GM21526 (cell line): ENCODE results near the gene SNED1.
"Not testable (repeated sequence)": the region's sequence is repeated elsewhere in the genome, so short reads cannot be mapped to it uniquely, and the experiment has no call there.

Experiments
- ATAC-seq: cut with Tn5 transposase; IDR thresholded peaks from one replicate; pipeline ENCODE4 v1.9.1; 2021; ENCODE audit warnings: moderate library complexity; ENCODE audit not compliant: unreplicated experiment, low FRiP score

Gene SNED1

GRCh38 chr2:241099246-241099645, 100.8 kb downstream of the SNED1 start:
- ATAC-seq = no peak

DNA sequence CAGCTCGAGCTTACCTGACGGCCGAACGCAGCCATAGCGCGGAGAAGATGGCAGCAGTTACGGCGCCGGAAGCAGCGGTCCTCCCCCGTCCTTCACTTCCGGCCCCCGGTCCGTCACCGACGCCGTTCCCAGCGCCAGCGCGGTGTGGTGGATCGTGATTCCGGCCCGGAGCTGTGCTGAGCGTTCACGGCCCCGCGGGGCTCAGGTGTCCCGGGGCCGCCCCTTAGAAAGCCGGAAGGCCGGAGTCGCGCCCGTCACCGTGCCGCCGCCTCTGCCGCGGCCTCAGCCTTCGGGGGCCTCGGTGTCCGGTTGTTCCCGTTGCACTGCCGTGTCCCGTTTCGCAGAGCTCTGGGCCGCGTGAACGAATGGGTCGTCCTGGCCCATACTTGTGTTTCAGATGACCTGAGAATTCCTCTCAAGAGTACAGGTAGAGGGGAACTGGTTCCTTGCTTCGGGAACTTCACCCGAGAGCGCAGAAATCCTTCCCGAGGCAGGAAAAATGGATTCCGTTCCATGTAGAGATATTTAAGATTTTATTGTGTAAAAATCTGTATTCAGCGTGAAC, 103.9 kb downstream of the SNED1 start, which contains the start of gene MTERF4:
MTERF4 (minus strand) TSS at position 49 of the 565 bp plus-strand sequence; CDS start at position 35, 14 bp downstream.
- peak; percentile 82 for ATAC-seq

- no peak for ATAC-seq
Measured at GRCh38 chr2:241103176-241103595, 104.8 kb downstream of the SNED1 start.

- ATAC-seq = not testable (repeated sequence)
Measured at GRCh38 chr2:241104611-241105010, 106.2 kb downstream of the SNED1 start.

- ATAC-seq = no peak
Measured at GRCh38 chr2:241105641-241106040, 107.2 kb downstream of the SNED1 start.

GRCh38 chr2:241107031-241107783, 108.8 kb downstream of the SNED1 start:
- ATAC-seq = no peak

DNA sequence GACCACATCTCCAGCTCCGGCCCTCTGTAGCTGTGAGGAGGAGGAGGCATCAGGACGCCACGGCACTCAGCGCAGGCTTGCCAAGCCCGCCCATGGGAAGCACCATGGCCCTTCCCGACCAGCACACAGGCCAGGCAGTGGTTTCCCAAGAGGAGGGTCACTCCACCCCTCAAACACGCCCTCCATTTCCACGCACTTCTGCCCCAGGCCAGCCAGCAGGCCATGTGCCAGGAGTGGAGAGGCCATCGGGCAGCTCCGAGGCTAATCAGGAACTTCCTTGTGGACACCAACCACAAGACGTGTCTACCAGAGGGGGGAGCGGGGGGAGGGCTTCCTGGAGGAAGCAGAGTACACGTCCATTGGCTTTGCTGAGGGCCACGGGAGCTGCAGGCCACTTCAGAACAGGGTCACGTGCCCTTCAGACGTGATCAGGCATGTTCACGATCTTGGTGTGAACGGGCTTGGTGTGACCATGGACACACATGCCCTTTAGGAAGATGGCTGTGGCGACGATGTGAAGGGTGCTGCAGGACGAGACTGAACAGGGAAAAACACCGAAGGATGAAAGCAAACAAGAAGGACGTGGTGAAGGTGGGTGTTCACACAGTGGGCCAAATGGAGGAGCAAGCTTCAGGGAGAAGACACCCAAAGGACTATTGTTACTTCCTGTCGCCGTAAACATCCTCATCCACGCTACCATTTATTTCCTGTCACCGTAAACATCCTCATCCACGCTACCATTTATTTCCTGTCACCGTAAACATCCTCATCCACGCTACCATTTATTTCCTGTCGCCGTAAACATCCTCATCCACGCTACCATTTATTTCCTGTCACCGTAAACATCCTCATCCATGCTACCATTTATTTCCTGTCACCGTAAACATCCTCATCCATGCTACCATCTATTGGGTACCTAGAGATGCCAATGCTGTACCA, 110.1 kb downstream of the SNED1 start:
- ATAC-seq = no peak

GRCh38 chr2:241109210-241110088, 111.0 kb downstream of the SNED1 start:
- ATAC-seq = no peak

DNA sequence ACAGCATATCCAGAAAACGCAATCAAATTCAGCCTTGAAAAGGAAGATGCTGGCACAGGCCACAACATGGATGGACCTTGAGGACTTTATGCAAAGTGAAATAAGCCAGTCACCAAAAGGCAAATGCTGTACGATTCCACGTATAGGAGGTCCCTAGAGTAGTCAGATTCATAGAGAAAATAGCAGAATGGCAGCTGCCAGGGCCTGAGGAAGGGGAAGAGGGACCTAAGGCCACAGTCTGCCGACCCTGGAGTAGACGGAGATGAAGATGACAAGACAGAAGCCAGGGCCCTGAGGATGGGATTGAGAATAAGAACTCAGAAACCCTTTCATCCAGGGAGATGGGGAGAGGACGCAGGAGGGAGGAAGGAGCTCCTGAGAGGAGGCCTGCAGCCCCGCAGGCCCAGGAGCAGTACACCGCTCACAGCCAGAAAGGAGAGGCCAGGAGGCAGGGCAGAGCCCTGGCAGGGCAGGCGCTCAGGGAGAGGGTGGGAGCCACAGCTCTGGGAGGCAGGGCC, 111.7 kb downstream of the SNED1 start:
- ATAC-seq = no peak

DNA sequence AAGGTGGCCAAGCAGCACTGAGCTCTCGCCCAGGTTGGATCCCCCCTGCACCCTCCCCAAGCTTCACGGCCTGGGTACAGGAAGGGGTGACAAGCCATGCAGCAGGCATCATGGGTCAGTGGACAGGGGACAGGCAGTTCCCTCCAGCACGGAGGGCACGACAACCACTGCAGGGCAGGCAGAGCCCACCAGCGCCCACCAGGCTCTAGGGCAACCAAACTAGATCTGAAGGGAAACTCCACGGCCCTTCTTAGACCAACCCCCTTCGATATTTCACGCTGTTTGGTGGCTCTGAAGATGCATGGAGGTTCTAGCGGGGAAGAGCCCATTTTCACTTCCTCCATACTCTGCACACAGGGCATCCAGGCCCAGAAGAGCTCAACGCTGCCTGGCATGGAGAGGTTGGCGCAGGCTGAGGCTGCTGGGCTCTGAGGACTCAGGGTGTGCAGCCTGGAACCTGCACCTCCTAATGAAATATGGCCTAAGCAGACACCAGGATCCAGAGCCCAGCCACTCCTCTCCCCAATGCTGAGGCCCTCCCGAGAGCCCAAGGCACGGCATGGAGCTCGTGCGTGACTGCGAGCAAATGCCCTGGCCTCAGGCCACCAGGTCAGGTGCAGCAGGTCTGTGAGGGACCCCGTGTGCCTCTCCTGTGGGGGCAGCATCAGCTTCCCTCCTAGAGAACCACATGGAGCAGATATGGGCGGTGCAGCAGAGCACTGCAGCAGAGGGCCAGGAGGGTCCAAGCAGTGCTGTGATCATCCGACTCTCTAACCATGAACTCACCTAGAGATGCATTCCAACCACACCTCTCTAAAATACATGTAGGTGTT, 112.4 kb downstream of the SNED1 start:
- ATAC-seq = no peak

DNA sequence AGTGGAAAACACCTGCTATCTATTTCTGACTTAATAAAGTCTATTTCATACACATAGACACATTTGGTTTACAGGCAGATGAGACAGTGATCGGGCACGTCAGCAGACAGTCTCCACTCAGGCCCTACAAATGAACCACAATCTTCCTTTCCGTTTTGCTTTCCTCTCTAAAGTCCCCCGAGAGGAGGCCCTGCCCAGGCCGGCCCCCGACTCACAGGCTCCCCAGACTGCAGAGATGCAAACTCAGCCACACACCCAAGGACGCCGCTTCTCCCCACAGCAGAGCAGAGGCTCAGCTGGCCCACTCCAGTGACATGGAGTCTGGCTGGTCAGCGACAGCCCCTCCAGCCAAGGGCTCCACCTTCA, 113.0 kb downstream of the SNED1 start:
- ATAC-seq = no peak

DNA sequence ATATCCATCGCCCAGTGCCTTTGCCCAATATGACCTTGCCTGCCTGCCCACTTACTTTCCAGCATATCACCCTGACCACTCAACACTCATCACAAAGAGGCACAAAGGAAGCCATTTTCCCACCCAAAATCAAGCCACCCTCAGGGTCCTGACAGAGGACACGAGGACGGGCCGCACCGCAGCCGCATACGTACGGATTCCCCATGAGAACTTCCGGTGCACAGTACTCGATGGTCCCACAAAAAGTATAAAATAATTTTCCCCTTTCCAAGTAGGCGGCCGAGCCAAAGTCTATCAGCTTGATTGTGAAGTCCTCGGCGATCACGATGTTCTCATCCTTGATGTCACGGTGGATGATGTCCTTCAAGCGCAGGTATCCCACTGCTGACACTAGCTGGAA, 113.6 kb downstream of the SNED1 start:
- ATAC-seq = no peak

DNA sequence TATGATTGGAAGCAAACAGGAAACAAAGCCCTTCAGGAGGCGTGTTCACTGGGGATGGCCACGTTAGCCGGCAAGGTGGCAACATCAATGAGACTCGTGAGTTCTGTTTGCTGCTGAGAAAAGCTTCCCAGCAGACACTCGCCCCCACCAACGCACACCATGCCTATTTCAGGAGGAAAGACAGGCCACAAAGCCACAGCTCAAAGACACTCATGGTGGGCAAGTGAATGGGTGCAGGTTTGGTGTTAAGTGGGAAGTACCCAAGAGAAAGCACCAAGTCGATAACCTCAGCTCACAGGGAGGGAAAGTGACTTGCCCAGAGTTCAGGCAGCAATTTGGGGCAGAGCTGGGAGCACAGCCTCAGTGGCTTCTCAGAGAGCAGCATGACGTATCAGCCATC, 114.2 kb downstream of the SNED1 start:
- no peak for ATAC-seq

- ATAC-seq = no peak
Measured at GRCh38 chr2:241114836-241115235, 116.4 kb downstream of the SNED1 start.

DNA sequence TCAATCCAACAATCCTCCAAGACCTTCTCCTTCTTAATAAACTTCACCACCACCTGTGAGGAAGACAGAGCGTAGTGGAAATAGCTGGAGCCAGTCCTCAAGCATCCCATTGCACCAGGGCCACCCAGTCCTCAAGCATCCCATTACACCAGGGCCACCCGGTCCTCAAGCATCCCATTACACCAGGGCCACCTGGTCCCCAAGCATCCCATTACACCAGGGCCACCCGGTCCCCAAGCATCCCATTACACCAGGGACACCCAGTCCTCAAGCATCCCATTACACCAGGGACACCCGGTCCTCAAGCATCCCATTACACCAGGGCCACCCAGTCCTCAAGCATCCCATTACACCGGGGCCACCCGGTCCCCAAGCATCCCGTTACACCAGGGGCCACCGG, 116.9 kb downstream of the SNED1 start:
- ATAC-seq = no peak

- ATAC-seq = no peak
Measured at GRCh38 chr2:241116606-241117560, 118.5 kb downstream of the SNED1 start.

DNA sequence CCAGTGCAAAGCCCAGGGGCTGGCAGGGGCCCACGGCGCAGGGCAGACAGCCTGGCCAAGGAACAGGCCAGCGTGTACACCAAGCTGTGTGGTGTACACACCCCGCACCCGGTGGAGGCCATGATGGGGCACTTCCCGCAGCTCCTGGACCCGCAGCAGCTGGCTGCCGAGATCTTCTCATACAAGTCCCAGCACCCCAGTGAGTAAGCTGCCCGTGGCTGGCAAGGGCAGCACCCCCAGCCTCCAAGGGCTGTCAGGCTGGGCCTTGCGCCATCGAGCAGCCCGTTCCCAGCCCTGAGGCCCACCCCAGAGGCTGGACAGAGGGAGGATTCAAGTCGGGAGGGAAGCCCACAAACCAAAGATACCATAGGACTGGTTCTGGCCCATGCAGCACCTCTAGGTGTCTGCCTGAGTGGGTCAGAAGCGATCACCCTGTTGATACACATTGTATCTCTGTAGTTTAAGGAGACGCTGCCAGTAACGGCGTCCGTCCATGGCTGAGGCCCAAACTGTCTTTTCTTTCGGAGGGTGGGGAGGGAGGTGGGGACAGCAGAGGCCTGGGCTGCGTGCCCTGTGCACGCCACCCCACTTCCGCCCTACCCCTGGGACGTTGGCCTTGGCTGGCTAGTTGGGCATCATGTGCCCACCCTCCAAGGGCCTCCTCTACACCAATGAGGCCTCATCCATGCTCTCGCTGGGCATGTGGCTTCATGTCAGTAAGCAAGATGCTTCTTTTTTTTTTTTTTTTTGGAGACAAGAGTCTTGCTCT, 120.5 kb downstream of the SNED1 start:
- no peak for ATAC-seq
